ACHN (cell line): ENCODE data around the gene STAT2.

ENCODE experiments used
- DNase-seq: peaks from one replicate; pipeline ENCODE4 v3.0.0-alpha.2; 2015
- in situ Hi-C: cut with HindIII; loops from 2 replicates; pipeline ENCODE4 v1.10.0; 2017; ENCODE audit warnings: low sequenced_read_pairs, low pct_ligation_motif_present, low pct_unique_long_range_greater_than_20kb

Gene STAT2

GRCh38 chr12:56300644-56301464 lies 59.1 kb downstream of the STAT2 start:
- in situ Hi-C loops, result no loop called here
- DNase-seq, result no peak

- in situ Hi-C loops, result no loop called here
Observed at GRCh38 chr12:56299853-56300643, 59.9 kb downstream of the STAT2 start, which contains the start of gene CS. CS (minus strand) TSS chr12:56300330; CDS start chr12:56300201, 129 bp downstream.

GRCh38 chr12:56299308-56299852 lies 60.5 kb downstream of the STAT2 start:
- in situ Hi-C loops, result no loop called here
- no peak for DNase-seq

More at GRCh38 chr12:56299853-56300643, 59.9 kb downstream of the STAT2 start, which contains the start of gene CS:
- DNase-seq, result peak; percentile 100

GRCh38 chr12:56298828-56299227 lies 61.1 kb downstream of the STAT2 start:
- DNase-seq, result no peak
- in situ Hi-C loops, result no loop called here

- no peak for DNase-seq
- in situ Hi-C loops, result no loop called here
Observed at GRCh38 chr12:56297400-56297799, 62.5 kb downstream of the STAT2 start.

- in situ Hi-C loops, result no loop called here
- DNase-seq, result no peak
Observed at GRCh38 chr12:56296295-56296694, 63.6 kb downstream of the STAT2 start.

GRCh38 chr12:56293795-56294194 lies 66.1 kb downstream of the STAT2 start:
- in situ Hi-C loops, result no loop called here
- no peak for DNase-seq
